ENCODE data around the gene TSPAN13. TPM values are rescaled to one million over a fixed set of nuclear protein-coding genes. Genes with fewer than 3 reads are reported as not detected.

TSPAN13 gene
- polyA plus RNA-seq, 1 donor (not counting 4 experiments of a cell fraction or from before 2014, with no cell fraction given): 21.6 TPM

- DNase-seq (ENCODE audit: low read depth, low spot score): no peak
- H3K4me3 ChIP-seq (ENCODE audit: control insufficient read depth in 2 of 3, extremely low read depth in 1 of 3, insufficient read depth in 2 of 3, low read depth in 1 of 3, low read length in 3 of 3): no peak overlapping the region
- H3K9ac ChIP-seq (ENCODE audit: control insufficient read depth, extremely low read depth, insufficient read depth, low read length): no peak overlapping the region
- TF ChIP-seq, protein P1, sequence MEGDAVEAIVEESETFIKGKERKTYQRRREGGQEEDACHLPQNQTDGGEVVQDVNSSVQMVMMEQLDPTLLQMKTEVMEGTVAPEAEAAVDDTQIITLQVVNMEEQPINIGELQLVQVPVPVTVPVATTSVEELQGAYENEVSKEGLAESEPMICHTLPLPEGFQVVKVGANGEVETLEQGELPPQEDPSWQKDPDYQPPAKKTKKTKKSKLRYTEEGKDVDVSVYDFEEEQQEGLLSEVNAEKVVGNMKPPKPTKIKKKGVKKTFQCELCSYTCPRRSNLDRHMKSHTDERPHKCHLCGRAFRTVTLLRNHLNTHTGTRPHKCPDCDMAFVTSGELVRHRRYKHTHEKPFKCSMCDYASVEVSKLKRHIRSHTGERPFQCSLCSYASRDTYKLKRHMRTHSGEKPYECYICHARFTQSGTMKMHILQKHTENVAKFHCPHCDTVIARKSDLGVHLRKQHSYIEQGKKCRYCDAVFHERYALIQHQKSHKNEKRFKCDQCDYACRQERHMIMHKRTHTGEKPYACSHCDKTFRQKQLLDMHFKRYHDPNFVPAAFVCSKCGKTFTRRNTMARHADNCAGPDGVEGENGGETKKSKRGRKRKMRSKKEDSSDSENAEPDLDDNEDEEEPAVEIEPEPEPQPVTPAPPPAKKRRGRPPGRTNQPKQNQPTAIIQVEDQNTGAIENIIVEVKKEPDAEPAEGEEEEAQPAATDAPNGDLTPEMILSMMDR (optimal IDR thresholded peaks at IDR 0.05 in 1 of 3, IDR thresholded peaks at IDR 0.05 in 1 of 3, conservative IDR thresholded peaks at IDR 0.05 in 1 of 3; ENCODE audit: extremely low read depth in 1 of 3, insufficient read depth in 2 of 3, low read length in 3 of 3): no peak
- TF ChIP-seq EZH2 (IDR thresholded peaks at IDR 0.05; ENCODE audit: low read length): no peak
- no peak overlapping the region for H2AFZ ChIP-seq (ENCODE audit: control insufficient read depth, low read length)
- no peaks in the 10 kb centered on the region for H3K9me1 ChIP-seq (ENCODE audit: control insufficient read depth, extremely low read depth, insufficient read depth, low read length)
- no peaks in the 10 kb centered on the region for H3K36me3 ChIP-seq (ENCODE audit: control insufficient read depth in 2 of 2, extremely low read depth in 1 of 2, insufficient read depth in 2 of 2, low read length in 2 of 2)
- FAIRE-seq: no peak
- H3K9me3 ChIP-seq (ENCODE audit: control insufficient read depth, low read depth, low read length): no peaks in the 10 kb centered on the region
- dilution Hi-C loops (cut with MboI; ENCODE audit: extremely low pct_ligation_motif_present, low sequenced_read_pairs): no loop called here
- no peaks in the 10 kb centered on the region for H3K79me2 ChIP-seq (ENCODE audit: control insufficient read depth, insufficient read depth, low read length)
- H3K4me1 ChIP-seq (ENCODE audit: control insufficient read depth, extremely low read depth, insufficient read depth, low read length): peaks cover 4% of the 10 kb centered on the region
- no peaks in the 10 kb centered on the region for H3K27me3 ChIP-seq (ENCODE audit: control insufficient read depth, extremely low read depth, insufficient read depth, low read length)
- H3K4me2 ChIP-seq (ENCODE audit: control insufficient read depth, extremely low read depth, insufficient read depth, low read depth, low read length): no peak overlapping the region
- H4K20me1 ChIP-seq (ENCODE audit: control insufficient read depth, extremely low read depth, insufficient read depth, low read length): no peaks in the 10 kb centered on the region
- H3K27ac ChIP-seq (ENCODE audit: control insufficient read depth, insufficient read depth, low read length): no peak overlapping the region
Measured at GRCh38 chr7:16810573-16810972, 57.0 kb downstream of the TSPAN13 start.

DNA sequence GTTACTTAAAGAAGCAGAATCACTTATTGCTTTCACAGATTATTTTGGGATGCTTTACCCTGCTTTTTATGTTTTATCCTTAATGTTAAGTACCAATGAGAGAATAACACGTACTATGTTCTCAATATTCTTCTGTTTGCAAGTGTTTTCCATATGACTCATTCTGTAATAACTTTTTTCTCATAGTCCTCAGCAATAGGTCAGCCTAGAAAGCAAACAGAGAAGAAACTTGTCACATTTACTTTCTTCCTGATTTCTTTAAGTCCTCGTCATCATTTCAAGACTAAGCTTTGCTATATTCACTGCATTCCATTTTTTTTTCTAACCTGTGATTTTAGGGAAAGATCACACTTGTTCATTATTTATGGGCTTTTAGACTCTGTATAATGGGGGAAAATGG lies 58.0 kb downstream of the TSPAN13 start:
- no peak for FAIRE-seq
- H3K9me1 ChIP-seq (ENCODE audit: control insufficient read depth, extremely low read depth, insufficient read depth, low read length): no peaks in the 10 kb centered on the region
- H3K4me2 ChIP-seq (ENCODE audit: control insufficient read depth, extremely low read depth, insufficient read depth, low read depth, low read length): no peak overlapping the region
- no peak overlapping the region for H3K27ac ChIP-seq (ENCODE audit: control insufficient read depth, insufficient read depth, low read length)
- H3K9me3 ChIP-seq (ENCODE audit: control insufficient read depth, low read depth, low read length): no peaks in the 10 kb centered on the region
- dilution Hi-C loops (cut with MboI; ENCODE audit: extremely low pct_ligation_motif_present, low sequenced_read_pairs): no loop called here
- H3K4me3 ChIP-seq (ENCODE audit: control insufficient read depth in 2 of 3, extremely low read depth in 1 of 3, insufficient read depth in 2 of 3, low read depth in 1 of 3, low read length in 3 of 3): no peak overlapping the region
- no peaks in the 10 kb centered on the region for H3K27me3 ChIP-seq (ENCODE audit: control insufficient read depth, extremely low read depth, insufficient read depth, low read length)
- no peaks in the 10 kb centered on the region for H4K20me1 ChIP-seq (ENCODE audit: control insufficient read depth, extremely low read depth, insufficient read depth, low read length)
- no peak for DNase-seq (ENCODE audit: low read depth, low spot score)
- TF ChIP-seq, protein P1 (optimal IDR thresholded peaks at IDR 0.05 in 1 of 3, IDR thresholded peaks at IDR 0.05 in 1 of 3, conservative IDR thresholded peaks at IDR 0.05 in 1 of 3; ENCODE audit: extremely low read depth in 1 of 3, insufficient read depth in 2 of 3, low read length in 3 of 3): no peak
- no peak for TF ChIP-seq EZH2 (IDR thresholded peaks at IDR 0.05; ENCODE audit: low read length)
- H3K36me3 ChIP-seq (ENCODE audit: control insufficient read depth in 2 of 2, extremely low read depth in 1 of 2, insufficient read depth in 2 of 2, low read length in 2 of 2): no peaks in the 10 kb centered on the region
- H2AFZ ChIP-seq (ENCODE audit: control insufficient read depth, low read length): no peak overlapping the region
- no peaks in the 10 kb centered on the region for H3K4me1 ChIP-seq (ENCODE audit: control insufficient read depth, extremely low read depth, insufficient read depth, low read length)
- no peak overlapping the region for H3K9ac ChIP-seq (ENCODE audit: control insufficient read depth, extremely low read depth, insufficient read depth, low read length)
- no peaks in the 10 kb centered on the region for H3K79me2 ChIP-seq (ENCODE audit: control insufficient read depth, insufficient read depth, low read length)
